Measurements from ENCODE around the gene RAB3GAP1. TPM values are rescaled to one million over a fixed set of nuclear protein-coding genes. Genes with fewer than 3 reads are reported as not detected.

RAB3GAP1 gene
- total RNA-seq, 1 experiment from 2014 or later, result 32.0 TPM

GRCh38 chr2:135179689-135180088 lies 127.6 kb downstream of the RAB3GAP1 start:
- Histone ChIP-seq H3K14ac (ENCODE audit: insufficient read depth, low read length) (no peak overlapping the region), H3T11ph (ENCODE audit: low read length) (no peak overlapping the region), H3K79me1 (ENCODE audit: insufficient read depth, low read depth, low read length, poor library complexity, severe bottlenecking) (no peaks in the 10 kb centered on the region), H4K8ac (replicated peaks; ENCODE audit: insufficient read length, low read depth, low read length) (no peak overlapping the region), H3K4me2 (ENCODE audit: insufficient read depth, insufficient read length, low read length) (no peak overlapping the region), H2BK20ac (ENCODE audit: low read depth, low read length, poor library complexity, severe bottlenecking) (no peak overlapping the region), H3K4me1 (ENCODE audit: insufficient read depth, low read length) (0 out of 2 replicates have a peak, but pooled peaks cover 2% of the 10 kb centered on the region), H2AFZ (ENCODE audit: low read length) (no peak overlapping the region), H3K27ac (ENCODE audit: insufficient read length, low read depth, low read length) (no peak overlapping the region), H3K79me2 (ENCODE audit: insufficient read depth, low read length) (no peaks in the 10 kb centered on the region), H3K23ac (ENCODE audit: insufficient read length, low read depth, low read length) (no peak overlapping the region), H3K23me2 (ENCODE audit: insufficient read length, low read depth, low read length, poor library complexity, severe bottlenecking) (no peaks in the 10 kb centered on the region), H3K56ac (ENCODE audit: insufficient read length, low read depth, low read length) (no peak overlapping the region), H2BK15ac (ENCODE audit: low read depth, low read length) (no peak overlapping the region), H2AK5ac (ENCODE audit: insufficient read length, low read length) (no peak overlapping the region), H2BK120ac (ENCODE audit: low read depth, low read length, poor library complexity, severe bottlenecking) (no peak overlapping the region), H3K4ac (ENCODE audit: low read depth, low read length) (no peak overlapping the region), H2BK12ac (ENCODE audit: insufficient read length, low read depth, low read length) (no peak overlapping the region), H3K27me3 (ENCODE audit: insufficient read depth, low read length) (no peaks in the 10 kb centered on the region), H3K18ac (ENCODE audit: insufficient read length, low read depth, low read length) (no peak overlapping the region), H4K91ac (ENCODE audit: insufficient read length, low read depth, low read length) (no peak overlapping the region), H3K9ac (ENCODE audit: extremely low read depth, insufficient read length, low read length) (no peak overlapping the region), H4K5ac (ENCODE audit: insufficient read length, low read depth, low read length) (no peak overlapping the region), H2BK5ac (ENCODE audit: insufficient read length, low read length) (no peak overlapping the region), H3K9me3 (ENCODE audit: control insufficient read depth, low read depth, low read length) (no peaks in the 10 kb centered on the region), H4K20me1 (ENCODE audit: control insufficient read depth, insufficient read depth, insufficient read length) (no peaks in the 10 kb centered on the region)
- peaks cover 9 to 19% of the 10 kb centered on the region in 2 experiments for H3K9me3 Mint-ChIP-seq
- no peak overlapping the region for H3K27ac Mint-ChIP-seq
- no peak for TF ChIP-seq CTCF (conservative IDR thresholded peaks at IDR 0.05)
- H3K4me3 Mint-ChIP-seq, result no peak overlapping the region
- H3K4me1 Mint-ChIP-seq, result peaks cover 9 to 16% of the 10 kb centered on the region in 2 experiments
- WGBS (ENCODE audit: extremely low coverage, insufficient read length, low lambda C conversion rate), result no CpG with 5 or more reads among the region's 1 CpG
- H3K27me3 Mint-ChIP-seq (ENCODE audit: low read depth), result no peaks in the 10 kb centered on the region
- DNase-seq, result no peak
- H3K36me3 Mint-ChIP-seq (ENCODE audit: insufficient read depth in 1 of 3, low read depth in 3 of 3), result peaks cover 24 to 28% (median 26%) of the 10 kb centered on the region in 3 experiments

All from H9 (cell line).